ENCODE data around the gene MICAL3. TPM values are rescaled to one million over a fixed set of nuclear protein-coding genes. Genes with fewer than 3 reads are reported as not detected.

Gene MICAL3
- total RNA-seq, 1 donor from 2014 or later, result 54.8 TPM

DNA sequence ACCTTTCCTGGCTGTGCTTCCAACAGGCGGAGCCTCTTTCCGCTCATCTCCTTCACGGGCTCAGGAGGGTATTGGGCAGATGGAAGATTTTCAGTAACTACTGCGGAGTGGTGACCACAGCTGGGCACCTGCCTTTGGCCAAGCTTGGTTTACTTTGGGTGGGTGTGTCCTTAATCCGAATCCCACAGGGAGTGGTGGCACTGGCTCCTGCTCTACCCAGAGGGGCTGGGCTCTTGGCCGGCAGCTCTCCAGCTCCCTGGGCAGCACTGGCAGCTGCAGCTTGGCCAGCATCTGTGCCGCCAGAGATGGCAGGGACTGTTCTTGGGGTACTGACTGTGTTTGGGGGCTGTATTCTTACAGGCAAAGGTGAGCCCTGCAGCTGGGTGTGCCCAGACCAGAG, 279.9 kb downstream of the MICAL3 start:
- no peak overlapping the region for H3K4me3 Mint-ChIP-seq (ENCODE audit: low read depth)
- no peak overlapping the region for H3K27ac Mint-ChIP-seq

DNA sequence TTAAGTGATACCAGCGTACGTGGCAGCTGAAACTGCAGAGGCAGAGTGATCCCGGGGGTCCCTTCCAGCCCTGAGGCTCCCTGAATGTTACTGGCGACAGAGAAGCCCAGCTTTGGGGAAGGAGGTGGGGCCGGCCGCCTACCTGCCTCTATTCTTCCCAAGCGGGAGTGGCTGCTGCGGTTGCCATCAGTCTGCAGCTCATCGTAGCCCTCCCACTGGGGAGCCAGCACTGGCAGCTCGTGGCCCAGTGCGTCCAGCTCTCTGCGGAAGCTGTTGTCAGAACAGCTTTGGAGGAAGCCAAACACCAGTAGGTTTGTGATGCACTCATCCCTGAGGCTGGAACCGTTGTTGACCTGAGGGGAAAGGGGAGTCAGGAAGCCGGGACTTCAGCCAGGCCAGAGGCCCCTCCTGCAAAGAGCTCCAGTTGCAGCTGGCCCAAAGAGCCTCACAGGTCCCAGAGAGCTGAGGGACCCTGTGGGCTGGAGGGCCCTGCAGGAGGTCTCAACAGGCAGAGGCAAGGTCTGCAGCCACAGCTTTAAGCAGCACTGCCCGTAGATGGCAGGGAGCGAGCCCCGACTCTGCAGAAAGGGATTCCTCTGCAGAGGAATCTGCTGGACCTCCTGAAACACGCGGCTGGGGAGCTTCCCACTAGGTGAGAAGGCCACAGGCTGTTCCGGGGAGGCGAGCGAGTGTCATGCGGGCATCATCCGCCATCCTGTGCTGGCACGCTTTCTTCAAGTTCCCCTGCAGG, 280.5 kb downstream of the MICAL3 start:
- no peaks in the 10 kb centered on the region for H3K36me3 Mint-ChIP-seq (ENCODE audit: insufficient read depth)
- H3K27ac Mint-ChIP-seq, result no peak overlapping the region
- no peaks in the 10 kb centered on the region for H3K4me1 Mint-ChIP-seq (ENCODE audit: low read depth)
- H3K27me3 Mint-ChIP-seq, result no peaks in the 10 kb centered on the region
- no peak for DNase-seq (ENCODE audit: low spot score, unreplicated experiment)
- TF ChIP-seq, protein P1, sequence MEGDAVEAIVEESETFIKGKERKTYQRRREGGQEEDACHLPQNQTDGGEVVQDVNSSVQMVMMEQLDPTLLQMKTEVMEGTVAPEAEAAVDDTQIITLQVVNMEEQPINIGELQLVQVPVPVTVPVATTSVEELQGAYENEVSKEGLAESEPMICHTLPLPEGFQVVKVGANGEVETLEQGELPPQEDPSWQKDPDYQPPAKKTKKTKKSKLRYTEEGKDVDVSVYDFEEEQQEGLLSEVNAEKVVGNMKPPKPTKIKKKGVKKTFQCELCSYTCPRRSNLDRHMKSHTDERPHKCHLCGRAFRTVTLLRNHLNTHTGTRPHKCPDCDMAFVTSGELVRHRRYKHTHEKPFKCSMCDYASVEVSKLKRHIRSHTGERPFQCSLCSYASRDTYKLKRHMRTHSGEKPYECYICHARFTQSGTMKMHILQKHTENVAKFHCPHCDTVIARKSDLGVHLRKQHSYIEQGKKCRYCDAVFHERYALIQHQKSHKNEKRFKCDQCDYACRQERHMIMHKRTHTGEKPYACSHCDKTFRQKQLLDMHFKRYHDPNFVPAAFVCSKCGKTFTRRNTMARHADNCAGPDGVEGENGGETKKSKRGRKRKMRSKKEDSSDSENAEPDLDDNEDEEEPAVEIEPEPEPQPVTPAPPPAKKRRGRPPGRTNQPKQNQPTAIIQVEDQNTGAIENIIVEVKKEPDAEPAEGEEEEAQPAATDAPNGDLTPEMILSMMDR (IDR thresholded peaks at IDR 0.05; ENCODE audit: unreplicated experiment), result no peak
- H3K4me3 Mint-ChIP-seq (ENCODE audit: low read depth), result no peak overlapping the region
- H3K9me3 Mint-ChIP-seq (ENCODE audit: low read depth), result no peaks in the 10 kb centered on the region

More for the DNA sequence above, 279.9 kb downstream of the MICAL3 start:
- DNase-seq (ENCODE audit: low spot score, unreplicated experiment), result no peak
- Mint-ChIP-seq H3K27me3 (no peaks in the 10 kb centered on the region), H3K9me3 (ENCODE audit: low read depth) (no peaks in the 10 kb centered on the region), H3K36me3 (ENCODE audit: insufficient read depth) (no peaks in the 10 kb centered on the region), H3K4me1 (ENCODE audit: low read depth) (no peaks in the 10 kb centered on the region)
- TF ChIP-seq, protein P1 (IDR thresholded peaks at IDR 0.05; ENCODE audit: unreplicated experiment), result no peak

DNA sequence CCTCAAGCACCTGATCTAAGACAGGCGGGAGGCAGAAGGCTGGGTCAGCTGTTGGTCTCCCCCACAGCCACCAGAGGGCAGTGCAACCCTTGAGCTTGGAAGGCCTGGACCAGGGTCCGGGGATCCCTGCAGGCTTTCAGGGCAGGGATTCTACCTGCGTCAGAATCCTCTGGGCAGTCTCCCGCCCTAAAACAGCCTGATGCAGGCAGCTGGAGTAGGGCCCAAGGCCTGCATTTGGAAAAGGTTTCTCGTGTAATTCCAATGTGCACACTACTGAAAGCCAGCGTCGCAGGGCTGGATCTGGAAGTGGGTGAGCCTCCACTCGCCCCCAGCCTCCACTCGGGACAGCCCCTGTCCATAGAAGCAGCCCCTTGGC, 281.8 kb downstream of the MICAL3 start:
- Mint-ChIP-seq H3K4me3 (ENCODE audit: low read depth) (no peak overlapping the region), H3K9me3 (ENCODE audit: low read depth) (no peaks in the 10 kb centered on the region), H3K4me1 (ENCODE audit: low read depth) (no peaks in the 10 kb centered on the region), H3K27ac (peak overlapping the region; percentile 67), H3K27me3 (no peaks in the 10 kb centered on the region), H3K36me3 (ENCODE audit: insufficient read depth) (peaks cover 2% of the 10 kb centered on the region)
- TF ChIP-seq, protein P1 (IDR thresholded peaks at IDR 0.05; ENCODE audit: unreplicated experiment), result peak; percentile 84
- peak; percentile 79 for DNase-seq (ENCODE audit: low spot score, unreplicated experiment)

DNA sequence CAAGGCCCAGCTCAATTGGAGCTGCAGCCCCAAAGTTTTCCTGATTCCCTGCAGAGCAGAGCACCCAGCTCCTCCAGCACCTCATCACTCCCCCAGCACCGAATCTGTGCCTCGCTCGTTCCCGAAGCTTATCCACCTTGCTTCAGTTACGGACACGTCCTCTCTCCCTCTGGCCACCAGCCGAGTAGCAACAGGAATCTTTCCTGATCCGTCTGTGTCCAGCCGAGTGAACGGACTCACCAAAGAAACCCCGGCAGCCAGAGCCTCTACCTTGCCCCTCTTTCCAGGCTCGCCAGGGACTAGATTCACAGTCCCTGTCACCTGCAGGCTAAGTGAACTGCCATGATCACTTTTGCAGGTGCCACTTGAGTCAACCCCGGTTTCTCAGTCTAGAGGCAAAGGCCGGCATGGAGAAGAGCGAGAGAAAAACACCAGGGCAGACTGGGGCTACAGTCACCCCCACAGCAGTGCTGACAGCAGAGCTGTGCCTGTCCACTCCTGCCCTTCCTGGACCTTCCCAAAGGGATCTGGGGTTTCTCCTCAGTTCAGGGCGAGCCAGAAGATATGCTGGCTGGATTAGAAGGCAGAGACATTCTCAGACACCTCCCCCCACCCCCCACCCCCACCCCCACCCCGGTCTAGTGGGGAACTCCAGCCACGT, 282.4 kb downstream of the MICAL3 start:
- no peaks in the 10 kb centered on the region for H3K27me3 Mint-ChIP-seq
- H3K4me3 Mint-ChIP-seq (ENCODE audit: low read depth), result no peak overlapping the region
- TF ChIP-seq, protein P1 (IDR thresholded peaks at IDR 0.05; ENCODE audit: unreplicated experiment), result no peak
- no peak for DNase-seq (ENCODE audit: low spot score, unreplicated experiment)
- no peak overlapping the region for H3K27ac Mint-ChIP-seq
- peaks cover 2% of the 10 kb centered on the region for H3K36me3 Mint-ChIP-seq (ENCODE audit: insufficient read depth)
- H3K4me1 Mint-ChIP-seq (ENCODE audit: low read depth), result no peaks in the 10 kb centered on the region
- H3K9me3 Mint-ChIP-seq (ENCODE audit: low read depth), result no peaks in the 10 kb centered on the region

DNA sequence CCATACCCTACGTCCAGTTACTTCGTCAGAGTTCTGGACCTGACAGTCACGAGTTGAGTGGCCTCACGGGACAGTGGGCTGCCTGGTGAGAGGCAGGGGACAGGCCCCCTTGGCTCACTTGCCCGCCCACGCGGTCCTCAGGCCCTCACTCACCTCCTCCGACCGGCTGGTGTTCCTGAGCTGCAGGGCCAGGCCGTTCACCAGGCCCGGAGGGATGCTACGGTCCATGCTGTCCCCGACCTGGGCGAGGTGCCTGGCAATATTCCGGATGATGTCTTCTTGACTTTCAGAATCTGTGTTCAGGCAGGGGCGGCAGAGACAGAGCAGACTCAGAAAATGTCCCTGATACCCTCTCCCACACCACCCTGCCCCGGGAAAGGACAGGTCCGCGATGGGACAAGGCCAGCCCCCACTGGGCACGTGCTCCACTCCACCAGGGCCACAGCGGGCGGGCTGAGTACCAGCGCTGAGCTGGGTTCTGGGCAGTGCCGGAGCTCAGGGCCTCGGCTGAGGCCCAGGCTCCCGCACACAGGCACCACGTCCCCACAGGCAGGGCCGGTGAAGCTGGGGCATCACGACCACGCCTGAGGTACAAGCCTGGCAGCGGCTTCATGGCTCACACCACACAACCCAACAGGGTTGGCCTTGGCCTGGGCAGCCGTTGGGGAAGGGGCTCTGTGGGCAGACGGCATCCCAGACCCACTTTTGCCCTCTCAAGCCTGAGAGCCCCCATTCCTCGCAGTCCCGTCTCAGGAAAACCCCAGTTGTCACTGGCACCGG, 285.0 kb downstream of the MICAL3 start:
- Mint-ChIP-seq H3K4me3 (ENCODE audit: low read depth) (no peak overlapping the region), H3K36me3 (ENCODE audit: insufficient read depth) (peaks cover 2% of the 10 kb centered on the region), H3K27me3 (no peaks in the 10 kb centered on the region), H3K4me1 (ENCODE audit: low read depth) (no peaks in the 10 kb centered on the region), H3K9me3 (ENCODE audit: low read depth) (no peaks in the 10 kb centered on the region), H3K27ac (no peak overlapping the region)
- TF ChIP-seq, protein P1 (IDR thresholded peaks at IDR 0.05; ENCODE audit: unreplicated experiment), result no peak
- no peak for DNase-seq (ENCODE audit: low spot score, unreplicated experiment)
